HK-2 (cell line): ENCODE data around the gene PDIA4.
A peak's percentile ranks its signal among the peaks of the same experiment; 100 is the strongest.
"Not testable (repeated sequence)": the region's sequence is repeated elsewhere in the genome, so short reads cannot be mapped to it uniquely, and the experiment has no call there.

ENCODE experiments used
- DNase-seq: peaks from one replicate; pipeline ENCODE4 v3.0.0-alpha.2; 2018; ENCODE audit not compliant: unreplicated experiment

PDIA4 gene

GRCh38 chr7:149031353-149031910, 3.1 kb upstream of the PDIA4 start:
- no peak for DNase-seq

- not testable (repeated sequence) for DNase-seq
Observed at GRCh38 chr7:149030439-149030838, 2.1 kb upstream of the PDIA4 start.

DNA sequence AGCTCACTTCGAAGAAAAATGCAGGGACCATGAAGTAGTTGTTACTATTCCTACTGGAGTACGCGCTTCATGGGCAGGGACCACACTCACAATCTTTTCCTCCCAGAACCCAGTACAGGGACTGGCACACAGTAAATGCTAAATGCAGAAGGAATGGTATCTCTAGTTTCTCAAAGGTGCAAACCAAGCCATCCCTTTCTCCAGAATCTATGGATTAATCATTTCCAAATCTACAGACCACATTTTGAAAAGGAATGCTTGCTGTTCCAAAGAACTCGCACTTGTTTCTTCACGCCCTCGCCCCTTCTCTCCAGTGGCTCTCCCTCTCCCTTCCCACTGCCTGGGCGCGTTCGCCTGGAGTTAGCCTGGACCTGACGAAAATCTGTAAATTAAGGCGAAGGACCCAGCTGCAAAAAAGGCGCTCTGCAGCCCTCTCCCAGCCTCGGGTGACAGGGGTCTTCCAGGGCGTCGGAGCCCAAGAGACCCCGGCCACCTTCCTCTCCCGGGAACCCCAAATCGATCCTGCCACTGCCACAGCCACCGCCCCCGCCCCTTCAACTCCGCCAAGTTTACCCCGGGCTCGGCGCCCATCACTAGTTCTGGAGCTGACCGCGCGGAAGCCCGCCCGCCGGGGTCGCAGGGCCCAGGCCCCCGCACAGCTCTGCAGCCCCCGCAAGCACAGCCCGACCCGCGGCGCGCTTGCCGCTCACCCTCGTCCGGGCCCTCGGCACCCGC, 527 bp downstream of the PDIA4 start:
- DNase-seq = no peak

- no peak for DNase-seq
Observed at GRCh38 chr7:149027055-149027454, 1.2 kb downstream of the PDIA4 start.

DNA sequence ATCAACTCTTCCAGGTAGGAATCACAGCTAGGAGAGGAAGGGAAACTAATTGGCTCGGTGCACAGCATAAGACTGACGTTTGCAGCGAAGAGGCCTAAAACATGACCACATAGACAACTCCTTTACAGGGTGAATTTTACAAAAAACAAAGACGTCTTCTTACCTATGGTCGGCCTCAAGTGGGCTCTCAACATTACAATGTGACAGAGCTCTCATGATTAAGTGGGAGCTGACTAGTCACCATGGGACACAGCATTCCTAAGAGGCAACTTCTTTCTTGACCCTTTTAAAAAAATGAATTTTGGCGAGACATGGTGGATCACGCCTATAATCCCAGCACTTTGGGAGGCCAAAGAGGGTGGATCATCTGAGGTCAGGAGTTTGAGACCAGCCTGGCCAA, 4.6 kb downstream of the PDIA4 start:
- DNase-seq = no peak

DNA sequence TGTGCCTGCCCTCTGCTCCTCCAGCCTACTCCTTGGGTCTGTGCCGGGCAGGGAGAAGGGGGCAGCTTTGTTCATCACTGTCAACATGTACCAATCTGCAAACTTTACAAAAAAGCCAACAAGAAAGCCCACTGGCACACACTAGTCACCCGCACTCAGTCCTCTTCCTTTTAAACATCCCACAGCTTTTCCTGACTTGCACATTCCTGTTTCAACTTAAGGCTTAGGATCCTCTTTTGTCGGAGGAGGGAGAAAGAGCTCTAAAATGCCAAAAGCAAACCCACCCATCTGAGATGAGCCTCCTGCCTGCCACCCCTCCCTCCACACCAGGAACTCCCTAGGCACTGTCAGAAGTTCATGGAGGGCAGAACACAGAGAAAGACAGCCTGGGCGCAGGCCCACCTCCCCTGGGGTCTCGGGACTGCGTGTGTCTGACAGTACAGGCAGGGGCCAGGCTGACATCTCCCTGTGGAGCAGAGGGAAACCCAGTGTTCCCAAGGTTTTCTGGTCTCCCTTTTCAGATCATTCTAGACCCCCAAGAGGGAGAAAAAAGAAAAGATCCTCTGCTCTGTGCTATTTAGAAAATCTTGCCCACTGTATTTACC, 5.4 kb downstream of the PDIA4 start:
- DNase-seq = no peak

GRCh38 chr7:149021725-149022062, 6.6 kb downstream of the PDIA4 start:
- DNase-seq = no peak

DNA sequence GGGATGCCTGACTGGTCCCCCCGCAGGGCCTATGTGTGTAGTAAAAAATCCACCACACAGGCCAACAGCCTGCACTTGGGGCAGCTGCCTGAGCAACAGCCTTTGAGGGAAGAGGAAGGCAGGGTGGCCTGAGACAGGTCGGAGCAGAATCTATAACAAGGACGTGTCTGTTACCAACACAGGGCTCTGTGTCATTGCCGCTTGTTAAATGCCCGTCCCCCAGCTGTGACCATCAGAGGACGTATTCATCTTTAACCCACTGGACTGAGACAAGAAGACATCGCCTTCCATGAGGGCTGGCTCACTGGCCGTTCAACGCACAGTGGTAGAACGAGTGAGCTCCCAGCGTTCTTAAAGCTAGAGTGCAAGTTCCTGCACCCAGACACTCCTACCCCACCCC, 7.8 kb downstream of the PDIA4 start:
- no peak for DNase-seq

DNA sequence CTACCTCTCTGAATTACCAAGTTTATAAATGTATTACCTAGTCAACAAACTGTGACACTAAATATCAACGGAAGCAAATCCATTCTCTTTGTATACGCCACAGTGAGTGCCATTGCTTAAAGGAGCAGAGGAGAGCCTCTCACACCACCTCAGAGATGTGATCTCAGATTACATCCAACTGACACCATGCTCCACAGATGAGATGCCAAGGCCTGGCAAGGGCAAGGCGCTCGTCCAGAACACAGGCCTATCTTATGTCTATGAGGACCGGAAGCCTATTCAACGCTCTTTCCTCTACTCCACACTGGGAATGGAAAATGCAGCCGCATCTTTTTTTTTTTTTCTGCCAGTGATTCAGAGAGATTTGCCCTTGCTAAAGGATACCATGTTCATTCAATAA, 11.4 kb downstream of the PDIA4 start:
- DNase-seq = no peak

GRCh38 chr7:149014309-149014708, 14.0 kb downstream of the PDIA4 start:
- DNase-seq = no peak

DNA sequence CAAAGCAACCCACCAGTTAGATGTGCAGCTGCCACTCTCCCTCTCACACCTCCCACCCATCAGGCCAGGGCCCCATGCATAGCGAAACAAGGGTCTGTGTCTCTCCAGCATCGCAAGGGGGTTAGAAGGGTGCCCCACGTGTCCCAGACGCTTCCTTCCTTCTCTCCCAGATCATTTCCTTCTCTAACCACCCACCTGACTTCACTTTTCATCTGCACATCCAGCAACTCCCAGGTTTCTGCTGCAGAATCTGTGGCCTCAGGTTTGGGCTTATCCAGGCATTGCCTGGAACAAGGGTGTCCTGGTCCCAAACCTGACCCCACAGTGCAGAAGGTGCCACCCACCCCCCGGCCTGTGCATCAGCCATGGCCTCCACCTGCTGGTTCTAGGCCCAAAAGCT, 14.4 kb downstream of the PDIA4 start:
- DNase-seq = no peak

DNA sequence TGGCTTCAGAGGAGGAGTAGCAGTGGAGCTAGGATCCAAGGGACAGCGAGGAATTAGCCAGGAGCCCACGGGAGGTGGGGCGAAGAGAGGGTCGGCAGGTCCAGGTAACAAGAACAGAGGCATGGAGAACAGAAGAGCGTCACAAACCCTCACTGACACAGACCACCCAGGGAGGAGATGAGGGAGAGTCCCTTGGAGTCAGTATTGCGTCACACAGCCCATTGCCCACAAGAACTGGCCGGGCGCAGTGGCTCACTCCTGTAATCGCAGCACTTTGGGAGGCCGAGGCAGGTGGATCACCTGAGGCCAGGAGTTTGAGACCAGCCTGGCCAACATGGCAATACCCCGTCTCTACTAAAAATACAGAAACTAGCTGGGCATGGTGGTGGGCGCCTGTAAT, 15.6 kb downstream of the PDIA4 start:
- not testable (repeated sequence) for DNase-seq

DNA sequence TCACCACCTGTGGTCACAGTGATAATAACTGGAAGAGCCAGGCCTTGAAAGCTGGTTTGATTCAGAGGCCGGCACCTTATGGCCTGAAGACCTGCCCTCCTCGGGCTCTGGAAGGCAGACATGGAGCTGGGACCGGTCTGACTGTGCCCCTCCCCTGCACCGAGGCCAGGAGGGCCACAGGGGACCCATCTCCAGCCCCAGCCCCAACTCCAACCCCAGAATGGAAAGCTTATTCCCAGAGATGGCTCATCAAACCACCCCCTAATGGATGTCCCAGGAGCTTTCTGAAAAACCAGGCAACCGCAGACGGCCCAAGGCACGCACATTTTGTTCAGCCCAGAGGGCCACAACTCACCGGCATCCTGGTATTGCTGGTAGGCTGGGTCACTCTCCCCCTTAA, 16.8 kb downstream of the PDIA4 start:
- DNase-seq = no peak

DNA sequence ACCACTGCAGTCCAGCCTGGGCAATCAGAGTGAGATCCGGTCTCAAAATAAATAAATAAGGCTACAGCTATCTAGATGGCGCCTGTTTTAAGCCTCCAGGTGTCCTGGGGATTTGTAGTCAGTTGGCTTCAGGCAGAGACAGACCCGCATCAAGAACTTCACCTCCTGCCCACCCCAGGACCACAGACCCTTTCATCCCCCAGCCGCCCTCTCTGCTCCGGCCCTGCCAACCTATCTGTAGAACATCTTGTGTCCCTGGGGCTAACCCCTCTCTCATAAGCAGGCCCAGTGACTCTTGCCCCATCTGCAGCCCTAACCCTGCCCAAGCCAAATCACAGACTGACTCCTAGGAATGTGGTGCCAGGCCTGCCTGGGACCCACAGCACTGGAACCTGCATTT, 17.9 kb downstream of the PDIA4 start:
- no peak for DNase-seq

- no peak for DNase-seq
Observed at GRCh38 chr7:149009527-149009926, 18.8 kb downstream of the PDIA4 start.

DNA sequence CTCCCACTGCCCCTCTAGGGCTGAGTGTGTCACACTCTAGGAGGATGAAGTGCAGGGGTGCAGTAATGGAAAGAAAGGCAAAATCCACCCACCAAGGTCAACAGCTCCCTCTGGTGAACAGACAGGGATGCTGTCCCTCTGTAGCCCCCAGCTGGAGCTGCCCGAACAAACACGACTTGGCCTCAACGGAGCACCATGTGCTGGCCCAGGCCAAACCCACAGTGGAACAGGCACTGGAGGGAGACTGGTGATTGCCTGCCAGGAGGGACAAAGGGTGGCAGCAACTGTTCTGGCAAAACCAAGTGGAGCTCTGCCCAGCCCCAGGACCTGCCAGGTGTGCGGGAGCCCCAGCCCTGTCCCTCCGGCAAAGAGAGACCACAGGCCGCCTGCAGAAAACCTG, 20.7 kb downstream of the PDIA4 start:
- no peak for DNase-seq

- DNase-seq = no peak
Observed at GRCh38 chr7:149007146-149007545, 21.2 kb downstream of the PDIA4 start.

GRCh38 chr7:149006345-149006725, 22.0 kb downstream of the PDIA4 start:
- DNase-seq = no peak

DNA sequence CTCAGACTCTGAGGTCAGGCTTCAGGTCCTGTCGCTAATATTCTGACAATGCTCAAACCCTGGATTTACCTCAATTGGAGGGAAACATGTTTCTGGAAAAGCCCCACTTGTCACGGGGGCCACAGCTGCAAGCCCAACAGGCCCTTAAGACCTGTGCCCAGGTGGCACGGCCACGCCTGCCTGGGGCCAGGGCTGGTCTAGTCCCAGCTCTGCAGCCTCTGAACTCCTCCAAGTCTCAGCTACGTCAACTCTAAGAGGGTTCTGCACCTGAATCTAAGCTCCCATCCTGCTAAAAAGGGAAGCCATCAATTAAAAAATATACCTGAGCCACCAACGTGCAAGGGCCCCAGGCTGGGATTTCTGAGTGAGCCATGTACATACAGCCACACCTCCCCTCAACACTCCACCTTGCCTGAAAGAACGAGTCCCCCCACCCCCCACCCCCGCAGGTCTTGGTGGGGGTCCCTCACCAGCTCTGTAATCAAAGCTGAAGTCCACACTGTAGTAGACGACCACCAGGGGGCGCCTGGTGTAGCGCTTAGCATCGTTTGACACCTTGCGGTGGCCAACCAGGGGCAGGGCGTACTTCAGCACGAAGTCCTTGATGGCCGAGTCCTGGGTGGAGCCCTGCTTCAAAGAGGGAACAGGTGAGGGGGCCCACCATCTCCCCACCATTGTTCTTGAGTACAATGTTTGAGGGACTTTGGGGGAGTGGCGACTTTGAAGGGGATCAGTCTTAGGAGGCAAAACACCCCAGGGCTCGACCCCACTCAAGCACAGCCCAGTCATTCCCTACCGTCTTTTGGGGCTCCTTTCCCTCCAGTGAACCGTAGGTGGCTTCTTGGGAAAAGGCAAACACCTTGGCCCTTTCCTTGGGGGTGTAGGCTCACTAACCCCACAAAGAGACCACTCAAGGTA, 22.6 kb downstream of the PDIA4 start:
- peak; percentile 58 for DNase-seq

DNA sequence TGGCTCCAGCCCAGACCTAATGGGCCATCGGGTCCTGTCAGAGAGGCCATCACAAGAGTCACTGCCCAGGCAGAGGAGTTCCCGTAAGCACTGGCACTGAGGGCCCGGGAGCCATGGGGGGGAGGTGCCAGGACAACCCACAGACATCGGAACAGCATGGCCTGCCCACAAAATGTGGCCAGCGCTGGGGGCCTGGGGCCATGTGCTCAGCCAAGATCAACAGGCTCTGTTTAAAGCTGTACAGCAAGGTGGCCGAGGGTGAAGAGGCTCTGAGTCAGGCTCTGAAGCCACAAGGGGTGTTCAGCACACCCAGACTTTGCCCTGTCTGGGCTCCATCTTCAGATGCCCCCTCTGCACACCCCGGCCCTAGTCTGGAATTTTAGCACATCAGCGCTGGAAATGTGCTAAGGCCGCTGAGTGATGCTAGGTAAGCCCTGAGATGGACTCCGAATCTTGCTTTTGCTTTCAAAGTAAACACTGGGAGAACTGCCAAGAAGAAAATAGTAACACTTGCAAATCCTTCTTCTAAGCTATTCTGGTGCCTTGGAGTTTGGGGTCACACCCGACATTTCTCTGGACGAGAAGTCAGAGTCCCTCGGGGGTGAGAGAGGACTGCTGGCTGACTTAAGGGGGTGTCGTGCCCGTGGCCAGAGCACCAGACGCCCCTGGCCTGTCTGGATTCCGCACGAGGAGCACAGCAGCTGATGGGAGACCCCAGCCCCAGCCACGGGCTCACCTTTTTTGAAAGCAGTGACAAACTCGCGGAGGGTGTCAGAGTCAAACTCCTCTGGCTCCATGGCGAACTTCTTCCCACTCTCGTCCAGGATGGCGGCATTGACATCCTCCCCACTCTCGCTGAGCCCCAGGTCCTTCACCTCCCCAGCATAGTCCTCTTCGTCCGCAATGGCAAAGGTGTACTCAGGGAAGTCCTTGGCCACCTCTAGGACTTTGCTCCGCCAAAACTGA, 23.6 kb downstream of the PDIA4 start:
- DNase-seq = no peak

GRCh38 chr7:149003560-149004305, 24.6 kb downstream of the PDIA4 start:
- DNase-seq = no peak
